ENCODE results near the gene MAPK9. TPM values are rescaled to one million over a fixed set of nuclear protein-coding genes. Genes with fewer than 3 reads are reported as not detected.

MAPK9 gene
- total RNA-seq, 1 experiment from 2014 or later = 65.4 TPM

DNA sequence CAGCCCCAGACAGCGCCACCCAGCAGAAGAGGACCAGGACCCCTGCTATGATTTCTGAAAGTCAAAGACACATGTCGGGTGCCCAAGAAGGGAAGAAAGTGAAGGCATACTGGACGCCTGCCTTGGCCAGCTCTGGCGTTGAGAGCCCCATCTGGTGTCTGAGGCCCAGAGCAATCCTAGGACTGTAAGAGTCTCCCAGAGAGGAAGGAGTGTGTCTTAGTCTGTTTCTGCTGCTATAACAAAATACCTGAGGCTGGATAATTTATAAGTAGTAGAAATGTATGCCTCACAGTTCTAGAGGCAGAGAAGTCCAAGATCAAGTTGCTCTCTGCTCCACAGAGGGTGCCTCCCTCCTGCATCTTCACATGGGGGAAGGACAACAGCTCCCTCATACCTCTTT, 93.7 kb downstream of the MAPK9 start:
- no peaks in the 10 kb centered on the region for H3K36me3 Mint-ChIP-seq (ENCODE audit: insufficient read depth, unreplicated experiment)
- H3K4me1 Mint-ChIP-seq (ENCODE audit: low read depth, unreplicated experiment) = no peaks in the 10 kb centered on the region
- H3K27ac Mint-ChIP-seq (ENCODE audit: unreplicated experiment) = no peak overlapping the region
- intact Hi-C loops (cut with micrococcal nuclease; ENCODE audit: unreplicated experiment) = no loop called here
- no peak overlapping the region for H3K4me3 Mint-ChIP-seq (ENCODE audit: low read depth, unreplicated experiment)
- no peak for DNase-seq
- H3K9me3 Mint-ChIP-seq (ENCODE audit: low read depth, unreplicated experiment) = no peaks in the 10 kb centered on the region
- no TSS peak for BruUV-seq (replicated peaks)
- no peaks in the 10 kb centered on the region for H3K27me3 Mint-ChIP-seq (ENCODE audit: unreplicated experiment)
- TF ChIP-seq, protein P1, sequence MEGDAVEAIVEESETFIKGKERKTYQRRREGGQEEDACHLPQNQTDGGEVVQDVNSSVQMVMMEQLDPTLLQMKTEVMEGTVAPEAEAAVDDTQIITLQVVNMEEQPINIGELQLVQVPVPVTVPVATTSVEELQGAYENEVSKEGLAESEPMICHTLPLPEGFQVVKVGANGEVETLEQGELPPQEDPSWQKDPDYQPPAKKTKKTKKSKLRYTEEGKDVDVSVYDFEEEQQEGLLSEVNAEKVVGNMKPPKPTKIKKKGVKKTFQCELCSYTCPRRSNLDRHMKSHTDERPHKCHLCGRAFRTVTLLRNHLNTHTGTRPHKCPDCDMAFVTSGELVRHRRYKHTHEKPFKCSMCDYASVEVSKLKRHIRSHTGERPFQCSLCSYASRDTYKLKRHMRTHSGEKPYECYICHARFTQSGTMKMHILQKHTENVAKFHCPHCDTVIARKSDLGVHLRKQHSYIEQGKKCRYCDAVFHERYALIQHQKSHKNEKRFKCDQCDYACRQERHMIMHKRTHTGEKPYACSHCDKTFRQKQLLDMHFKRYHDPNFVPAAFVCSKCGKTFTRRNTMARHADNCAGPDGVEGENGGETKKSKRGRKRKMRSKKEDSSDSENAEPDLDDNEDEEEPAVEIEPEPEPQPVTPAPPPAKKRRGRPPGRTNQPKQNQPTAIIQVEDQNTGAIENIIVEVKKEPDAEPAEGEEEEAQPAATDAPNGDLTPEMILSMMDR (IDR thresholded peaks at IDR 0.05; ENCODE audit: unreplicated experiment) = no peak
- CTCF ChIA-PET = no interaction called here

DNA sequence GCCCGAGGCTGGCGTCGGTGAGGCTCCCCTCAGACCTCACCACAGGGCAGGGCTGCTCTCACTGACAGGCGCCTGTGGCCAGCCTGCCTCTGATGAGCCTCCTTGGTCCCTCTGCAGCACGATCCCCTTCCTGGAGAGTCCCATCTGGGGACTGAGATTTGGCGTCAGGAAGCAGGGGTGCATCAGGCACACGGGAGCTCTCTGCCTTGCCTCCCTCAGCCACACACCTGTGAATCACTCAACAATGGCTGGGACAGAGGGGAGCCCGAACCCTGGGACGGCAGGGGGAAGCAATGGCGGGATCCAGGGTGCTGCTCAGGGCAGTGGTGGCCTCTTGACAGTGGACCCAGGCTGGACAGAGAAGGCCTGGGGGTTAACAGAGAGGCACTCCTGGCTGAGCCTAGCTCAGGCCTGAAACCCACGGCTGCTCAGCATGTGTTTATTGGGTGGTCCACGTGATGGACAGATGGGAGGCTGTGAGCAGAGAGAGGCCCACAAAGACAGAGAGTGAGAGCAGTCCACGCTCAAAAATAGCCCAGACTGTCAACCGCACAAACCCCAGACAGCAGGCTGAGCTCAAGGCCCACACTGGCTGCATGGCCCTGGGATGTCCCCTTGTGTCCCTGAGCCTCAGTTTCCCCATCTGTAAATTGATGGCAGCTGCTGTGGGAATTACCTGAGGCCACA, 94.7 kb downstream of the MAPK9 start:
- no peak for DNase-seq
- no peaks in the 10 kb centered on the region for H3K36me3 Mint-ChIP-seq (ENCODE audit: insufficient read depth, unreplicated experiment)
- H3K27ac Mint-ChIP-seq (ENCODE audit: unreplicated experiment) = no peak overlapping the region
- no peaks in the 10 kb centered on the region for H3K9me3 Mint-ChIP-seq (ENCODE audit: low read depth, unreplicated experiment)
- H3K4me1 Mint-ChIP-seq (ENCODE audit: low read depth, unreplicated experiment) = no peaks in the 10 kb centered on the region
- no TSS peak for BruUV-seq (replicated peaks)
- H3K27me3 Mint-ChIP-seq (ENCODE audit: unreplicated experiment) = no peaks in the 10 kb centered on the region
- CTCF ChIA-PET = no interaction called here
- TF ChIP-seq, protein P1 (IDR thresholded peaks at IDR 0.05; ENCODE audit: unreplicated experiment) = no peak
- no peak overlapping the region for H3K4me3 Mint-ChIP-seq (ENCODE audit: low read depth, unreplicated experiment)
- intact Hi-C loops (cut with micrococcal nuclease; ENCODE audit: unreplicated experiment) = no loop called here

DNA sequence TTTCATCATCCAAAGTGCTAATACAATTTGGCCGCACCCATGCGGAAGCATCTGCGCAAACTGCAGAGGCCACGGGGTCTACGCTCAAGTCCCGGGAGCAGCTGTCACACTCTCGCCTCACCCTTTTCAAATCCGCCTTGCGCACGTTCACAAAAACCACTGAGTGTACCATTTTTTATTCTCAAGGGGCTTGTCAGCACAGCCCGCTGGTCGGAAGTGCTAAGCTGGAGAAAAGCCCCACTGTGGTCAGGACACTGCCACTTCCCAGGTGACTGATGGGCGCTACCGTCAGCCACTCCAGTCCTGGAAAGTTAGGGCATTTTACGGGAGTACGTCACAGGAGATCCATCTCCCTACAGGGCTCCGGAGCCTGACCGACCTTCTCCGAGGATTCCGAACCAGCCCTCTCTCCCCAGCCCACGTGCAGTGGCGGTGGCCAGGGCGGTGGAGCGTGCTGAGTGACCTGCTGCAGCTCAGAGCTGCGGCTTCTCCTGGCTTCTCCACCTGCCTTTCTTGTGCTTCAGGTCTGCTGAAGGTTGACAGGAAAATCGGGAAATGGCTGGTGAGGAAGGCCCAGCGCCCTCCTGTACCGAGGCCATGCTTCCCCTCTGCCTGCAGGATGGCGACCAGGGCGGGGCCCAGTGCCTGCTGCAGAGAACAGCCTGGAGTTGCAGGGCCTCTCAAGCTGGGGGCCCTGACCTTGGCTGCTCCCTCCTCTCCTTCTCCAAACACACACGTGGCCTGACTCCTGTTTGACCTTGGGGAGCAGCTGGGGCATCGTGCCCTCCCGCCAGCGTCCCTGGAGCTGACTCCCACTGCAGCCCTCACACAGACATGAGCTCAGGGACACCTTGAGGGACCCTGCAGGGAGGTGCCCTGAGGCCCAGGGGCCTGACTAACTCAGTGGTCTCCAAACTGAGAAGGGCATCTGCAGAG, 97.2 kb downstream of the MAPK9 start:
- Mint-ChIP-seq H3K4me1 (ENCODE audit: low read depth, unreplicated experiment) (no peaks in the 10 kb centered on the region), H3K4me3 (ENCODE audit: low read depth, unreplicated experiment) (no peak overlapping the region), H3K27ac (ENCODE audit: unreplicated experiment) (no peak overlapping the region), H3K9me3 (ENCODE audit: low read depth, unreplicated experiment) (no peaks in the 10 kb centered on the region), H3K36me3 (ENCODE audit: insufficient read depth, unreplicated experiment) (no peaks in the 10 kb centered on the region), H3K27me3 (ENCODE audit: unreplicated experiment) (no peaks in the 10 kb centered on the region)
- CTCF ChIA-PET = no interaction called here
- BruUV-seq (replicated peaks) = no TSS peak
- no peak for DNase-seq
- TF ChIP-seq, protein P1 (IDR thresholded peaks at IDR 0.05; ENCODE audit: unreplicated experiment) = no peak
- intact Hi-C loops (cut with micrococcal nuclease; ENCODE audit: unreplicated experiment) = no loop called here

DNA sequence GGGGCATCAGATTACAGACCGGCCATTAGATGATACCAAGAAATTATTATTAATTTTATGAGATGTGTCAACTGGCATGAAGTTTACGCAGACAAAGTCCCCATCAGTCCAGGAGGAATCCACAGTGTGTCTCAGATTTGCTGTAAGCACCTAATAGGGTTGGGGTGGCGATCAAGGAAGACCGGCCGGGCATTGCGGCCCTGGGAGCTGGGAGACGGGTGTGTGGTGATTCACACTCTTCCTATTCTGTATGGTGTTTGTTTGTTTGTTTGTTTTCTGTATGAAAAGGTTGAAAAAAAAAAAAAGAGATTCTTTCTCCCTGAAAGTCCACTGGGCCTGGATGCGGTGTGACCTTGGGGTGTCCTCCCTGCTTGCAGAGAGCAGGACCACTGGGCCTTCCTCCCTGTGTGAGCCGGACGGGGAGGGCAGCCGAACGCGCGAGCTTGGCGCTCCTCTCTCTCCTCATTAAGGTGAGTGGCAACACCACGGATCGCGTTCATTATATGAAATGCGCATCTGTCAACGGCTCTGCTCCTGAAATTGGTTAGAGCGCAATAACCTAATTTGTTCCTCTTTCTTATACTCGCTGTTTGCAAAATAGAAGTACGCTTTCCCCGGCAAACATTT, 98.0 kb downstream of the MAPK9 start:
- CTCF ChIA-PET = no interaction called here
- no TSS peak for BruUV-seq (replicated peaks)
- Mint-ChIP-seq H3K4me3 (ENCODE audit: low read depth, unreplicated experiment) (no peak overlapping the region), H3K36me3 (ENCODE audit: insufficient read depth, unreplicated experiment) (no peaks in the 10 kb centered on the region), H3K27me3 (ENCODE audit: unreplicated experiment) (no peaks in the 10 kb centered on the region), H3K27ac (ENCODE audit: unreplicated experiment) (no peak overlapping the region), H3K9me3 (ENCODE audit: low read depth, unreplicated experiment) (peaks cover 4% of the 10 kb centered on the region), H3K4me1 (ENCODE audit: low read depth, unreplicated experiment) (no peaks in the 10 kb centered on the region)
- TF ChIP-seq, protein P1 (IDR thresholded peaks at IDR 0.05; ENCODE audit: unreplicated experiment) = no peak
- DNase-seq = no peak
- intact Hi-C loops (cut with micrococcal nuclease; ENCODE audit: unreplicated experiment) = no loop called here
